RWPE1 (cell line): ENCODE results near the gene CSTA.
"Not testable (repeated sequence)": the region's sequence is repeated elsewhere in the genome, so short reads cannot be mapped to it uniquely, and the experiment has no call there.

Source experiments
- CTCF ChIA-PET: fragments of 350-600 bp; sonication (Branson Sonifier 250); formaldehyde crosslinking; extraction: SDS; loops from one replicate; lab custom pipeline; 2021; lab: Yijun Ruan, JAX
- POLR2A ChIA-PET: fragments of 400-600 bp; formaldehyde crosslinking; extraction: SDS; loops from one replicate; lab custom pipeline; 2020; ENCODE audit warnings: antibody characterized with exemption; ENCODE audit not compliant: low non-redundant PET; lab: Yijun Ruan, JAX
- DNase-seq: peaks from one replicate; pipeline ENCODE4 v3.0.0; 2012; ENCODE audit warnings: low spot score
- H3K27ac ChIP-seq: fragments of 450-650 bp; 2 replicates; pipeline ENCODE4 v1.5.1; 2017
- CTCF ChIP-seq: fragments of 450-650 bp; conservative IDR thresholded peaks from 2 replicates; pipeline ENCODE4 v1.5.1; 2017; ENCODE audit warnings: low read depth, mild to moderate bottlenecking

Gene CSTA

GRCh38 chr3:122362026-122362425, 37.0 kb downstream of the CSTA start:
- no peak for DNase-seq
- CTCF ChIA-PET: interaction anchor here (0.8 to 1.7 kb wide), 2 partner anchors 9 to 56 kb away, joined by 3 to 5 read pairs; no protein-coding TSS in a partner anchor
- POLR2A ChIA-PET: interaction anchor here (0.5 kb wide), 1 partner anchor 302 kb away, joined by 3 read pairs; no protein-coding TSS in a partner anchor
- TF ChIP-seq CTCF: no peak
- H3K27ac ChIP-seq: no peak overlapping the region

- ChIA-PET POLR2A (no interaction called here), CTCF (interaction anchor here (0.8 to 1.1 kb wide), 2 partner anchors 28 to 58 kb away, joined by 3 read pairs; no protein-coding TSS in a partner anchor)
- no peak for DNase-seq
- no peak for TF ChIP-seq CTCF
- H3K27ac ChIP-seq: no peak overlapping the region
Observed at GRCh38 chr3:122364490-122364889, 39.4 kb downstream of the CSTA start.

- H3K27ac ChIP-seq: no peak overlapping the region
- no peak for DNase-seq
- ChIA-PET CTCF (interaction anchor here (0.6 to 0.8 kb wide), 2 partner anchors 25 to 28 kb away, joined by 3 to 5 read pairs; no protein-coding TSS in a partner anchor), POLR2A (no interaction called here)
- no peak for TF ChIP-seq CTCF
Observed at GRCh38 chr3:122365073-122365472, 40.0 kb downstream of the CSTA start.

GRCh38 chr3:122365582-122366378, 40.7 kb downstream of the CSTA start:
- CTCF ChIA-PET: interaction anchor here (0.6 to 0.7 kb wide), 3 partner anchors 26 to 67 kb away, joined by 4 to 5 read pairs (median 4); no protein-coding TSS in a partner anchor
- peak; percentile 26 for DNase-seq
- POLR2A ChIA-PET, H3K27ac ChIP-seq: not testable (repeated sequence)

- no peak overlapping the region for H3K27ac ChIP-seq
- TF ChIP-seq CTCF: no peak
- ChIA-PET POLR2A (no interaction called here), CTCF (interaction anchor here (0.6 to 0.7 kb wide), 2 partner anchors 67 kb away, joined by 4 read pairs; no protein-coding TSS in a partner anchor)
- no peak for DNase-seq
Observed at GRCh38 chr3:122366379-122366749, 41.3 kb downstream of the CSTA start.

- ChIA-PET POLR2A (no interaction called here), CTCF (no interaction called here)
- no peak overlapping the region for H3K27ac ChIP-seq
- no peak for DNase-seq
- TF ChIP-seq CTCF: no peak
Observed at GRCh38 chr3:122374034-122374433, 49.0 kb downstream of the CSTA start.

- no peak for TF ChIP-seq CTCF
- no peak overlapping the region for H3K27ac ChIP-seq
- ChIA-PET POLR2A (no interaction called here), CTCF (no interaction called here)
- no peak for DNase-seq
Observed at GRCh38 chr3:122377975-122378374, 52.9 kb downstream of the CSTA start.
